Effector memory CD4-positive, alpha-beta T cell (primary cell): ENCODE measurements around the gene GMEB2.

ENCODE experiments used
- DNase-seq, 3 donors: peaks; one replicate each; pipeline ENCODE4 v3.0.0-alpha.2; 2020
- H3K27ac ChIP-seq: 2 replicates; pipeline ENCODE4 v1.7.0; 2013; ENCODE audit warnings: mild to moderate bottlenecking, low read length, moderate library complexity; ENCODE audit not compliant: insufficient read depth, poor library complexity, severe bottlenecking
- H3K27me3 ChIP-seq: replicated peaks from 2 replicates; pipeline ENCODE4 v1.7.0; 2013; ENCODE audit warnings: mild to moderate bottlenecking, low read length; ENCODE audit not compliant: insufficient read depth, control insufficient read depth, poor library complexity, severe bottlenecking
- H3K36me3 ChIP-seq: 2 replicates; pipeline ENCODE4 v1.7.0; 2013; ENCODE audit warnings: mild to moderate bottlenecking, low read length, moderate library complexity; ENCODE audit not compliant: control insufficient read depth, insufficient read depth
- H3K4me1 ChIP-seq: 2 replicates; pipeline ENCODE4 v1.7.0; 2013; ENCODE audit warnings: low read length, mild to moderate bottlenecking; ENCODE audit not compliant: control insufficient read depth, insufficient read depth, poor library complexity, severe bottlenecking
- H3K4me3 ChIP-seq: 2 replicates; pipeline ENCODE4 v1.7.0; 2013; ENCODE audit warnings: low read length, low read depth, mild to moderate bottlenecking; ENCODE audit not compliant: insufficient read depth, poor library complexity, severe bottlenecking
- H3K9me3 ChIP-seq: 2 replicates; pipeline ENCODE4 v1.7.0; 2013; ENCODE audit warnings: mild to moderate bottlenecking, low read length, moderate library complexity; ENCODE audit not compliant: control insufficient read depth

GMEB2 gene

GRCh38 chr20:63552481-63553249, 74.2 kb downstream of the GMEB2 start:
- Histone ChIP-seq H3K27me3 (peaks cover 3% of the 10 kb centered on the region), H3K36me3 (no peaks in the 10 kb centered on the region), H3K4me3 (no peak overlapping the region), H3K9me3 (no peaks in the 10 kb centered on the region), H3K27ac (peak overlapping the region; percentile 74), H3K4me1 (peaks cover 16% of the 10 kb centered on the region)
- peak; percentile 39 to 54 (median 48) for DNase-seq

DNA sequence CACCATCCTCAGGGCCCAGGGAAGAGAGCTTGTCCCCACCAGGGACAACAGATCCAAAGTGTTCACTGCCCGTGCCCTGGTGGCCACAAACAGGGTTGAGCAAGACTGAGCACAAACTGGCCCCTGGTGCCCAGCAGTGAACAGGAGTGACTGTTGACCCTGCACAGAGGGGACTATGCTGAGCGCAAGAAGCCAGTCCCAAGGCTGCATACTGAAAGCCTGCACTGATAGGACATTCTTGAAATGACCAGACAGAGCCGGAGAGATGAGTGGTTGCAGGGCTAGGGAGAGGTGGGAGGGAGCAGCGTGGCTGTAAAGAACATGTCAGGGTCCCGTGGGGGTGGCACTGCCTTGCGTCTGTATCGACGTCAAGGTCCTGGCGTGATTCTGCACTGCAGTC, 75.8 kb downstream of the GMEB2 start:
- peaks cover 3% of the 10 kb centered on the region for H3K27me3 ChIP-seq
- H3K27ac ChIP-seq = no peak overlapping the region
- H3K4me3 ChIP-seq = no peak overlapping the region
- H3K36me3 ChIP-seq = no peaks in the 10 kb centered on the region
- H3K4me1 ChIP-seq = peaks cover 16% of the 10 kb centered on the region
- no peak for DNase-seq
- no peaks in the 10 kb centered on the region for H3K9me3 ChIP-seq

GRCh38 chr20:63549679-63550282, 77.1 kb downstream of the GMEB2 start:
- H3K9me3 ChIP-seq = no peaks in the 10 kb centered on the region
- H3K36me3 ChIP-seq = no peaks in the 10 kb centered on the region
- DNase-seq = no peak
- peaks cover 16% of the 10 kb centered on the region for H3K4me1 ChIP-seq
- no peak overlapping the region for H3K4me3 ChIP-seq
- no peak overlapping the region for H3K27ac ChIP-seq
- peaks cover 3% of the 10 kb centered on the region for H3K27me3 ChIP-seq

- DNase-seq = no peak
- no peak overlapping the region for H3K4me3 ChIP-seq
- no peak overlapping the region for H3K27ac ChIP-seq
- H3K9me3 ChIP-seq = no peaks in the 10 kb centered on the region
- peaks cover 16% of the 10 kb centered on the region for H3K4me1 ChIP-seq
- H3K27me3 ChIP-seq = peaks cover 3% of the 10 kb centered on the region
- no peaks in the 10 kb centered on the region for H3K36me3 ChIP-seq
Observed at GRCh38 chr20:63549019-63549418, 77.9 kb downstream of the GMEB2 start.

- H3K4me3 ChIP-seq = no peak overlapping the region
- no peaks in the 10 kb centered on the region for H3K36me3 ChIP-seq
- DNase-seq = no peak
- H3K9me3 ChIP-seq = no peaks in the 10 kb centered on the region
- no peak overlapping the region for H3K27ac ChIP-seq
- peaks cover 13% of the 10 kb centered on the region for H3K4me1 ChIP-seq
- H3K27me3 ChIP-seq = peaks cover 3% of the 10 kb centered on the region
Observed at GRCh38 chr20:63548542-63548941, 78.4 kb downstream of the GMEB2 start.

DNA sequence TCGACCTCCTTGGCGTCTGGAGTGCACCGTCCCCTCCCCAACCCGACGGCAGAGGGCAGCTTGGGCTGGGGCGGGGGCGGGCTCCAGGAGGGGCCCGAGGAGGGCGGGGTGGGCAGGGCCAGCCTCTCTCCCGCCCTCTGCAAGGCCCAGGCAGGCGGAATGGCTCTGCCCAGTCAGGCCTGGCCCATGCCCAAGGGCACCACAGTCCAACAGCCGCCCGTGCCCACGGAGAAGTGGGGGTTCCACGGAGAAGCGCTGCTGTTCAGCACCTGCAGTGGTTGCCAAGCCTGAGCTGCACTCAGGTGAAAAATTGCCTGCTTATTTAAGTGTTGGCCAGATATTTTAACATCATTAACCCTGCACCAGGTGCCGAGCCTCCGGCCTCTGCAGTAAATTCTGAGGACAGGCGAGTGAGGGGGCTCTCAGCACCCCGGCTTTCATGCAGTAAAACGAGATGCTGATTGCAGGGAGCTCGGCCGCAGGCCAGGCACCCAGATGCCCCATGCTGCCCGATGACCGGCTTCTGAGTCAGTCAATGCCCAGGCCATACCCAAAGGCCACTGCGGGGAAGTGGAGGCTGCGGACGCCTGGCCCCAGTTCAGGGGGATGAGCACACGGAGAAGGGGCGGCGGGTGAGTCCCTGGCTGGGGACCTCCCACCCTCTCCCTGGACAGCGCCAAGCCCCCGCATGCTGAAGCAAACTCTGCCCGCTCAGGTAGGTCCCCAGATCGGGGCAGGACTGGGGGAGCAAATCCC, 79.0 kb downstream of the GMEB2 start, which contains the start of gene SRMS:
TSS of gene SRMS (minus strand) at position 25 of the 756 bp plus-strand sequence. CDS start 286 bp downstream, outside the sequence.
- Histone ChIP-seq H3K4me1 (peaks cover 9% of the 10 kb centered on the region), H3K36me3 (no peaks in the 10 kb centered on the region), H3K9me3 (no peaks in the 10 kb centered on the region), H3K27me3 (peaks cover 3% of the 10 kb centered on the region), H3K4me3 (no peak within 1 kb of the TSS), H3K27ac (no peak within 1 kb of the TSS)
- no peak for DNase-seq

- H3K27me3 ChIP-seq = peaks cover 3% of the 10 kb centered on the region
- H3K4me1 ChIP-seq = peaks cover 2% of the 10 kb centered on the region
Observed at GRCh38 chr20:63546956-63547724, 79.8 kb downstream of the GMEB2 start.

GRCh38 chr20:63546256-63546955, 80.5 kb downstream of the GMEB2 start:
- Histone ChIP-seq H3K9me3 (no peaks in the 10 kb centered on the region), H3K27ac (no peak overlapping the region), H3K4me1 (no peaks in the 10 kb centered on the region), H3K27me3 (peaks cover 3% of the 10 kb centered on the region), H3K4me3 (no peak overlapping the region), H3K36me3 (no peaks in the 10 kb centered on the region)
- no peak for DNase-seq

More at GRCh38 chr20:63546956-63547724, 79.8 kb downstream of the GMEB2 start:
- Histone ChIP-seq H3K4me3 (no peak overlapping the region), H3K27ac (no peak overlapping the region), H3K9me3 (no peaks in the 10 kb centered on the region), H3K36me3 (no peaks in the 10 kb centered on the region)
- DNase-seq = no peak

GRCh38 chr20:63545814-63546213, 81.1 kb downstream of the GMEB2 start:
- Histone ChIP-seq H3K4me3 (no peak overlapping the region), H3K4me1 (no peaks in the 10 kb centered on the region), H3K27ac (no peak overlapping the region)

More at GRCh38 chr20:63545814-63546213, 81.1 kb downstream of the GMEB2 start:
- no peaks in the 10 kb centered on the region for H3K9me3 ChIP-seq
- peaks cover 3% of the 10 kb centered on the region for H3K27me3 ChIP-seq
- DNase-seq = no peak
- H3K36me3 ChIP-seq = no peaks in the 10 kb centered on the region
